ENCODE results near the gene PRPF6. TPM values are rescaled to one million over a fixed set of nuclear protein-coding genes. Genes with fewer than 3 reads are reported as not detected.

The PRPF6 gene
- total RNA-seq, 1 experiment from 2014 or later, result 103 TPM

- H2AFZ ChIP-seq, result no peak overlapping the region
- H3K4me2 ChIP-seq, result peak overlapping the region; percentile 84
- ChIA-PET CTCF (no interaction called here), POLR2A (ENCODE audit: unreplicated experiment) (interaction anchor here (0.6 kb wide), 1 partner anchor 18 kb away, joined by 6 read pairs; no protein-coding TSS in a partner anchor)
- no peaks in the 10 kb centered on the region for H3K9me2 ChIP-seq (ENCODE audit: insufficient read depth)
- peaks cover 5% of the 10 kb centered on the region; the same call in 1 of the 2 replicates for H4K20me1 ChIP-seq (ENCODE audit: insufficient read depth)
- peaks cover 47% of the 10 kb centered on the region for H3F3A ChIP-seq (ENCODE audit: insufficient read depth, low read depth)
- peaks cover 18% of the 10 kb centered on the region for H3K79me2 ChIP-seq (ENCODE audit: low read depth)
- TF ChIP-seq EZH2 (IDR thresholded peaks at IDR 0.05; ENCODE audit: low read depth), result no peak
- TF ChIP-seq CTCF (conservative IDR thresholded peaks at IDR 0.05), result no peak
- H3K27me3 ChIP-seq (ENCODE audit: insufficient read depth, low read depth), result no peaks in the 10 kb centered on the region
- H3K9me3 ChIP-seq (ENCODE audit: insufficient read depth, low read depth), result no peaks in the 10 kb centered on the region
- intact Hi-C loops (cut with micrococcal nuclease; ENCODE audit: unreplicated experiment), result loop anchor here (1.0 kb wide), 1 partner anchor 350 kb away; no protein-coding TSS in a partner anchor
- H3K36me3 ChIP-seq (ENCODE audit: low read depth), result no peaks in the 10 kb centered on the region
- peak; percentile 33 to 52 for DNase-seq
- TSS peak; percentile 27 for BruUV-seq (replicated peaks)
- H3K27ac ChIP-seq, result no peak overlapping the region
- peak overlapping the region; percentile 99; the same call in 1 of the 2 replicates for H3K4me3 ChIP-seq
- peaks cover 17% of the 10 kb centered on the region for H3K4me1 ChIP-seq (replicated peaks; ENCODE audit: insufficient read depth)
These were observed 3.1 kb upstream of the PRPF6 start for GRCh38 chr20:63977739-63978276.

- H3K9me2 ChIP-seq (ENCODE audit: insufficient read depth), result no peaks in the 10 kb centered on the region
- BruUV-seq (replicated peaks), result no TSS peak
- TF ChIP-seq EZH2 (IDR thresholded peaks at IDR 0.05; ENCODE audit: low read depth) (no peak), CTCF (conservative IDR thresholded peaks at IDR 0.05) (no peak)
- H3K36me3 ChIP-seq (ENCODE audit: low read depth), result no peaks in the 10 kb centered on the region
- H3K27me3 ChIP-seq (ENCODE audit: insufficient read depth, low read depth), result no peaks in the 10 kb centered on the region
- peaks cover 5% of the 10 kb centered on the region; the same call in 1 of the 2 replicates for H4K20me1 ChIP-seq (ENCODE audit: insufficient read depth)
- peaks cover 23% of the 10 kb centered on the region for H3K79me2 ChIP-seq (ENCODE audit: low read depth)
- no peaks in the 10 kb centered on the region for H3K9me3 ChIP-seq (ENCODE audit: insufficient read depth, low read depth)
- peak overlapping the region; percentile 84 for H3K4me2 ChIP-seq
- peaks cover 17% of the 10 kb centered on the region for H3K4me1 ChIP-seq (replicated peaks; ENCODE audit: insufficient read depth)
- H3K4me3 ChIP-seq, result peak overlapping the region; percentile 99
- peak; percentile 68 to 89 for DNase-seq
- ChIA-PET POLR2A (ENCODE audit: unreplicated experiment) (no interaction called here), CTCF (no interaction called here)
- intact Hi-C loops (cut with micrococcal nuclease; ENCODE audit: unreplicated experiment), result loop anchor here (1.0 kb wide), 1 partner anchor 350 kb away; no protein-coding TSS in a partner anchor
- H3F3A ChIP-seq (ENCODE audit: insufficient read depth, low read depth), result peaks cover 39% of the 10 kb centered on the region
- 0 out of 2 replicates have a peak overlapping the region, but pooled peaks have one; percentile 31 for H3K27ac ChIP-seq
- peak overlapping the region; percentile 93 for H2AFZ ChIP-seq
These were observed 2.4 kb upstream of the PRPF6 start for GRCh38 chr20:63978319-63979228.

DNA sequence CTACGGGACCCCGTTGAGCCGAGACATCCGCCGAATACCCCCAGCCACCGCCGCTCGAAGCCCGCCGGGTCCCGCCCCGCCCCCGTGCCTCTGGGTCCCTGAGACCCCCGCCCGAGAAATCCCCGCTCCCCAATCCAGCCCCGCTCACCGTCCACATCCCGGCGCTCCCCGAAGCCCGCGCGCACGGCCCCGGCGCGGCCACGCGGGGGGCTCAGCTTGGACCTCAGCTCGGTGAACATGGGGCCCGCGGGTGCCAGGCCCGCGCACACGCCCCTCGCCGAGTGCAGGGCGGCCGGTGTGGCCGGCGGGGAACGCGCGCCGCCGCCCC lies 1.7 kb upstream of the PRPF6 start:
- POLR2A ChIA-PET (ENCODE audit: unreplicated experiment), result no interaction called here
- Histone ChIP-seq H3K36me3 (ENCODE audit: low read depth) (no peaks in the 10 kb centered on the region), H3F3A (ENCODE audit: insufficient read depth, low read depth) (peaks cover 38% of the 10 kb centered on the region), H3K27ac (0 out of 2 replicates have a peak overlapping the region, but pooled peaks have one; percentile 31), H3K79me2 (ENCODE audit: low read depth) (peaks cover 25% of the 10 kb centered on the region), H3K27me3 (ENCODE audit: insufficient read depth, low read depth) (no peaks in the 10 kb centered on the region), H3K4me2 (peak overlapping the region; percentile 84), H3K9me2 (ENCODE audit: insufficient read depth) (no peaks in the 10 kb centered on the region), H3K9me3 (ENCODE audit: insufficient read depth, low read depth) (no peaks in the 10 kb centered on the region), H4K20me1 (ENCODE audit: insufficient read depth) (peaks cover 5% of the 10 kb centered on the region; the same call in 1 of the 2 replicates), H2AFZ (peak overlapping the region; percentile 93), H3K4me3 (peak overlapping the region; percentile 99), H3K4me1 (replicated peaks; ENCODE audit: insufficient read depth) (peaks cover 17% of the 10 kb centered on the region)
- no peak for DNase-seq
- TF ChIP-seq EZH2 (IDR thresholded peaks at IDR 0.05; ENCODE audit: low read depth) (no peak), CTCF (conservative IDR thresholded peaks at IDR 0.05) (no peak)
- intact Hi-C loops (cut with micrococcal nuclease; ENCODE audit: unreplicated experiment), result no loop called here
- CTCF ChIA-PET, result no interaction called here
- no TSS peak for BruUV-seq (replicated peaks)

All from PC-9 (cell line).